IMR-90 (cell line): Measurements from ENCODE around the gene SRCAP. TPM values are rescaled to one million over a fixed set of nuclear protein-coding genes. Genes with fewer than 3 reads are reported as not detected.

Experiments
- ATAC-seq: fragments of 200-7000 bp; cut with Tn5 transposase; 2 replicates; pipeline ENCODE4 v1.9.1; 2020; ENCODE audit warnings: low read depth, mild to moderate bottlenecking, moderate library complexity
- BruUV-seq: library from RNA; stranded (reverse); fragments of 400-500 nt; replicated peaks from 2 replicates; lab custom pipeline; 2021; lab: Mats Ljungman, UMichigan
- CTCF ChIA-PET: fragments of 300-600 bp; formaldehyde crosslinking; extraction: SDS; loops from one replicate; lab custom pipeline; 2021; ENCODE audit warnings: antibody characterized with exemption; lab: Yijun Ruan, JAX
- POLR2A ChIA-PET: fragments of 300-600 bp; sonication (Branson Sonifier 250); formaldehyde crosslinking; loops from one replicate; lab custom pipeline; 2022; ENCODE audit warnings: antibody characterized with exemption; ENCODE audit not compliant: unreplicated experiment; lab: Charles Lee
- DNase-seq: peaks from one replicate; pipeline ENCODE4 v3.0.0; 2013
- H2AFZ ChIP-seq: replicated peaks from 2 replicates; pipeline ENCODE3; 2013; ENCODE audit warnings: low read length, mild to moderate bottlenecking; ENCODE audit not compliant: poor library complexity
- H2AK5ac ChIP-seq: 2 replicates; pipeline ENCODE4 v1.6.1; 2013; ENCODE audit warnings: low read depth, low read length, inconsistent platforms
- H2AK9ac ChIP-seq: replicated peaks from 2 replicates; pipeline ENCODE3; 2013; ENCODE audit warnings: mild to moderate bottlenecking, low read depth, low read length, moderate library complexity; ENCODE audit not compliant: poor library complexity
- H2BK120ac ChIP-seq: 2 replicates; pipeline ENCODE4 v1.6.1; 2013; ENCODE audit warnings: low read depth, low read length, inconsistent platforms
- H2BK15ac ChIP-seq: 3 replicates; pipeline ENCODE4 v1.6.1; 2013; ENCODE audit warnings: low read depth, low read length, inconsistent platforms
- H2BK20ac ChIP-seq: 2 replicates; pipeline ENCODE4 v1.6.1; 2013; ENCODE audit warnings: low read depth, mild to moderate bottlenecking, inconsistent platforms, low read length, moderate library complexity
- H2BK5ac ChIP-seq: 2 replicates; pipeline ENCODE4 v1.6.1; 2013; ENCODE audit warnings: mild to moderate bottlenecking, low read depth, low read length, inconsistent platforms; ENCODE audit not compliant: poor library complexity, severe bottlenecking
- H3K14ac ChIP-seq: replicated peaks from 2 replicates; pipeline ENCODE4 v1.6.1; 2013; ENCODE audit warnings: low read depth, low read length, inconsistent platforms
- H3K18ac ChIP-seq: 2 replicates; pipeline ENCODE4 v1.6.1; 2013; ENCODE audit warnings: low read depth, low read length, control low read depth
- H3K23ac ChIP-seq: 2 replicates; pipeline ENCODE4 v1.6.1; 2013; ENCODE audit warnings: low read depth, low read length, inconsistent platforms
- H3K27ac ChIP-seq: 2 replicates; pipeline ENCODE4 v1.5.1; 2013; ENCODE audit warnings: mild to moderate bottlenecking, control low read depth, low read length; ENCODE audit not compliant: insufficient read depth
- H3K27me3 ChIP-seq: 2 replicates; pipeline ENCODE4 v1.6.1; 2013; ENCODE audit warnings: low read length; ENCODE audit not compliant: control insufficient read depth, insufficient read depth
- H3K36me3 ChIP-seq: 2 replicates; pipeline ENCODE4 v1.6.1; 2013; ENCODE audit warnings: low read length, mixed read lengths; ENCODE audit not compliant: control insufficient read depth, insufficient read depth
- H3K4ac ChIP-seq: 2 replicates; pipeline ENCODE4 v1.6.1; 2013; ENCODE audit warnings: low read depth, low read length, inconsistent platforms
- H3K4me1 ChIP-seq: 2 replicates; pipeline ENCODE4 v1.6.1; 2013; ENCODE audit warnings: low read length, mixed read lengths; ENCODE audit not compliant: control insufficient read depth, insufficient read depth
- H3K4me2 ChIP-seq: 2 replicates; pipeline ENCODE4 v1.6.1; 2013; ENCODE audit warnings: low read depth, mild to moderate bottlenecking, control low read depth, low read length, moderate library complexity
- H3K4me3 ChIP-seq: 2 replicates; pipeline ENCODE4 v1.5.1; 2013; ENCODE audit warnings: low read depth, mild to moderate bottlenecking, control low read depth, low read length, moderate library complexity; ENCODE audit not compliant: insufficient read depth
- H3K56ac ChIP-seq: 2 replicates; pipeline ENCODE4 v1.6.1; 2013; ENCODE audit warnings: low read length, inconsistent platforms; ENCODE audit not compliant: insufficient read depth; ENCODE audit errors: extremely low read depth
- H3K79me1 ChIP-seq, 2 experiments: 2 replicates each; pipeline ENCODE4 v1.6.1; 2013; ENCODE audit warnings: low read length in 2 of 2, inconsistent platforms in 1 of 2, low read depth in 1 of 2
- H3K9ac ChIP-seq: 2 replicates; pipeline ENCODE4 v1.6.1; 2013; ENCODE audit warnings: low read depth, low read length, control low read depth
- H3K9me1 ChIP-seq: 2 replicates; pipeline ENCODE4 v1.6.1; 2013; ENCODE audit warnings: low read length, inconsistent platforms; ENCODE audit not compliant: insufficient read depth
- H3K9me3 ChIP-seq: 2 replicates; pipeline ENCODE4 v1.6.1; 2013; ENCODE audit warnings: low read length; ENCODE audit not compliant: control insufficient read depth, insufficient read depth
- H4K20me1 ChIP-seq: 2 replicates; pipeline ENCODE4 v1.6.1; 2013; ENCODE audit warnings: low read length, inconsistent platforms; ENCODE audit not compliant: insufficient read depth
- H4K5ac ChIP-seq: 2 replicates; pipeline ENCODE4 v1.6.1; 2013; ENCODE audit warnings: mild to moderate bottlenecking, low read depth, low read length, control low read depth
- H4K8ac ChIP-seq, 2 experiments: 2 replicates each; pipeline ENCODE4 v1.6.1; 2013; ENCODE audit warnings: low read depth in 2 of 2, low read length in 2 of 2, control low read depth in 1 of 2, inconsistent platforms in 1 of 2
- H4K91ac ChIP-seq: 2 replicates; pipeline ENCODE4 v1.6.1; 2013; ENCODE audit warnings: low read depth, low read length, inconsistent platforms; ENCODE audit not compliant: insufficient read depth
- MAZ ChIP-seq: IDR thresholded peaks from 2 replicates; pipeline ENCODE4 v1.6.1; 2012; ENCODE audit warnings: low read depth, mild to moderate bottlenecking, low read length, improper control_type of control experiment, moderate library complexity, borderline replicate concordance
- WGBS, 2 experiments: methylation state at CpG; one replicate each; pipeline versions ENCODE4 v1.1.5 to v1.1.7; 2013; ENCODE audit warnings: missing lambda C conversion rate in 2 of 2; ENCODE audit not compliant: insufficient read length in 1 of 2; ENCODE audit errors: extremely low coverage in 2 of 2; 5-methylcytosine and 5-hydroxymethylcytosine counted together
- dilution Hi-C: fragments of 300-500 bp; cut with HindIII; formaldehyde crosslinking; loops from one replicate; pipeline ENCODE4 v1.14.3; 2018; ENCODE audit warnings: low sequenced_read_pairs; ENCODE audit not compliant: unreplicated experiment
- in situ Hi-C: fragments of 300-500 bp; cut with MboI; formaldehyde crosslinking; loops from 3 replicates; pipeline ENCODE4 v1.14.3; 2019; ENCODE audit warnings: low sequenced_read_pairs, inconsistent platforms, mixed read lengths
- intact Hi-C: fragments of 100-400 bp; cut with micrococcal nuclease; formaldehyde crosslinking; loops from 2 replicates; pipeline ENCODE4 v1.10.0; 2022
- polyA plus RNA-seq, 3 experiments: library from polyadenylated mRNA; depleted of rRNA; stranded (reverse); fragments of >200 nt; gene quantifications; 2 replicates each; pipeline ENCODE4 v1.2.3, GENCODE V29; 2012; ENCODE audit warnings: low replicate concordance in 1 of 3
- total RNA-seq: library from RNA; depleted of rRNA; stranded (reverse); fragments of >200 nt; gene quantifications from 2 replicates; pipeline ENCODE4 v1.2.3, GENCODE V29; 2012

Gene SRCAP
- total and polyA plus RNA-seq, 2 of the 4 experiments (the other 2 are of a cell fraction): 4.5 to 8.2 TPM

DNA sequence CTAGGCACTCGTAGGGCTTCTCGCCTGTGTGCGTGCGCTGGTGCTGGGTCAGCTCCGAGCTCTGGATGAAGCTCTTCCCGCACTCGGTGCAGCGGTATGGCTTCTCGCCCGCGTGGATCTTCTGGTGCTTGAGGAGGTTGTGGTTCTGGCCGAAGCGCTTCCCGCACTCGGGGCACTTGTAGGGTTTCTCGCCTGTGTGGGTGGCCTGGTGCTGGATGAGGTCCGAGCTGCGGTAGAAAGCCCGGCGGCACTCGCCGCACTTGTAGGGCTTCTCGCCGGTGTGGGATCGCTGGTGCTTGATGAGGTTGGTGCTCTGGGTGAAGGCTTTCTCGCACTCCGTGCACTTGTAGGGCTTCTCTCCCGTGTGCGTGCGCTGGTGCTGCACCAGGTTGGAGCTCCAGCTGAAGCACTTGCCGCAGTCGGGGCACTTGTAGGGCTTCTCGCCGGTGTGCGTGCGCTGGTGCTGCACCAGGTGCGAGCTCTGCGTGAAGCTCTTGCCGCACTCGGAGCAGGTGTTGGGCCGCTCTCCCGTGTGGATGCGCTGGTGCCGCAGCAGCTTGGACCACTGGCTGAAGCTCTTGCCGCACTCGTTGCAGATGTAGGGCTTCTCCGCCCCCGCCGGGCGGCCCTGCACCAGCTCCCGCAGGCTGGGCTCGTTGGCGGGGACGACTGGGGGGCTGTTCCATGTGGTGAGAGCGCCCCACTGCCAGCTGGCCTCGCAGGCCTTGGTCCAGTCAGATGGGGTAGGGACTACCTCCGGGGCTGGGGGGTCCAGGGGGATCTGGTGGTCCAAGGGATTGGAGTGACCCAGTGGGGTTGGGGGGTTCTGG lies 84.5 kb downstream of the SRCAP start:
- Histone ChIP-seq H3K56ac (no peak overlapping the region), H2BK20ac (no peak overlapping the region), H3K27me3 (no peaks in the 10 kb centered on the region), H3K9ac (no peak overlapping the region), H4K5ac (no peak overlapping the region), H3K9me3 (no peaks in the 10 kb centered on the region), H3K4me1 (peaks cover 8% of the 10 kb centered on the region), H3K4me3 (no peak overlapping the region), H2AK5ac (no peak overlapping the region), H2BK15ac (no peak overlapping the region), H3K23ac (no peak overlapping the region), H4K20me1 (peaks cover 8% of the 10 kb centered on the region), H3K4ac (no peak overlapping the region), H2BK5ac (no peak overlapping the region), H3K36me3 (peaks cover 42% of the 10 kb centered on the region), H3K18ac (no peak overlapping the region), H2BK120ac (no peak overlapping the region), H3K4me2 (no peak overlapping the region), H3K9me1 (peaks cover 13% of the 10 kb centered on the region; the same call in 1 of the 2 replicates), H3K14ac (no peak overlapping the region), H4K8ac (no peak overlapping the region), H3K79me1 (peaks cover 11 to 57% of the 10 kb centered on the region in 2 experiments), H4K91ac (no peak overlapping the region), H3K27ac (no peak overlapping the region), H2AK9ac (peak overlapping the region; percentile 9), H2AFZ (no peak overlapping the region)
- ATAC-seq: no peak
- dilution Hi-C loops: no loop called here
- CTCF ChIA-PET: no interaction called here
- POLR2A ChIA-PET: interaction anchor here (0.5 to 0.6 kb wide), 3 partner anchors 24 to 262 kb away, joined by 3 to 10 read pairs (median 6); no protein-coding TSS in a partner anchor
- intact Hi-C loops: no loop called here
- no TSS peak for BruUV-seq
- no peak for TF ChIP-seq MAZ
- in situ Hi-C loops: no loop called here
- WGBS, 2 experiments: 93% methylated on average over 19 of the region's 57 CpGs; no CpG with 5 or more reads in 1 of the 2 experiments
- no peak for DNase-seq
